ENCODE results near the gene SPATC1L. TPM values are rescaled to one million over a fixed set of nuclear protein-coding genes. Genes with fewer than 3 reads are reported as not detected.
"Not testable (repeated sequence)": the region's sequence is repeated elsewhere in the genome, so short reads cannot be mapped to it uniquely, and the experiment has no call there.

The SPATC1L gene
- total RNA-seq (2014; rRNA removed; shearing (Covaris generic)): 3.9 and 8.7 TPM in 2 replicates

- DNase-seq (ENCODE audit: low read depth): peak; percentile 67
Measured at GRCh38 chr21:46183910-46184624, at the start of gene SPATC1L. SPATC1L (minus strand) TSS chr21:46184459; CDS start chr21:46182816, 1,643 bp downstream.

- no peak for DNase-seq (ENCODE audit: low read depth)
Measured at GRCh38 chr21:46229923-46230260, 45.6 kb upstream of the SPATC1L start.

GRCh38 chr21:46229133-46229922, 45.1 kb upstream of the SPATC1L start:
- DNase-seq (ENCODE audit: low read depth): no peak

GRCh38 chr21:46228345-46229051, 44.2 kb upstream of the SPATC1L start, which contains the start of gene LSS:
LSS (minus strand) TSS chr21:46228774; CDS start chr21:46228745, 29 bp downstream.
- peak; percentile 100 for DNase-seq (ENCODE audit: low read depth)

GRCh38 chr21:46227811-46228344, 43.6 kb upstream of the SPATC1L start:
- DNase-seq (ENCODE audit: low read depth): no peak

GRCh38 chr21:46226920-46227599, 42.8 kb upstream of the SPATC1L start:
- no peak for DNase-seq (ENCODE audit: low read depth)

GRCh38 chr21:46226146-46226545, 41.9 kb upstream of the SPATC1L start:
- no peak for DNase-seq (ENCODE audit: low read depth)

GRCh38 chr21:46223661-46224060, 39.4 kb upstream of the SPATC1L start:
- not testable (repeated sequence) for DNase-seq (ENCODE audit: low read depth)

- DNase-seq (ENCODE audit: low read depth): no peak
Measured at GRCh38 chr21:46223217-46223616, 39.0 kb upstream of the SPATC1L start.

- no peak for DNase-seq (ENCODE audit: low read depth)
Measured at GRCh38 chr21:46222436-46223116, 38.3 kb upstream of the SPATC1L start.

- no peak for DNase-seq (ENCODE audit: low read depth)
Measured at GRCh38 chr21:46221664-46222435, 37.6 kb upstream of the SPATC1L start.

- DNase-seq (ENCODE audit: low read depth): no peak
Measured at GRCh38 chr21:46220847-46221246, 36.6 kb upstream of the SPATC1L start.

GRCh38 chr21:46220275-46220810, 36.1 kb upstream of the SPATC1L start:
- DNase-seq (ENCODE audit: low read depth): no peak

GRCh38 chr21:46219591-46220239, 35.5 kb upstream of the SPATC1L start:
- DNase-seq (ENCODE audit: low read depth): no peak

- no peak for DNase-seq (ENCODE audit: low read depth)
Measured at GRCh38 chr21:46218906-46219590, 34.8 kb upstream of the SPATC1L start.

- DNase-seq (ENCODE audit: low read depth): no peak
Measured at GRCh38 chr21:46217511-46218196, 33.4 kb upstream of the SPATC1L start.

- no peak for DNase-seq (ENCODE audit: low read depth)
Measured at GRCh38 chr21:46216132-46216747, 32.0 kb upstream of the SPATC1L start.
